GM12801 (cell line): Measurements from ENCODE around the gene CALML6.

ENCODE experiments used
- CTCF ChIP-seq: IDR thresholded peaks from one replicate; pipeline ENCODE4 v1.5.1; 2011; ENCODE audit warnings: control low read depth; ENCODE audit not compliant: insufficient read length; ENCODE audit errors: extremely low read depth

CALML6 gene

GRCh38 chr1:1921901-1922701 lies 7.0 kb downstream of the CALML6 start:
- TF ChIP-seq CTCF = no peak

GRCh38 chr1:1922702-1922955 lies 7.6 kb downstream of the CALML6 start:
- no peak for TF ChIP-seq CTCF

GRCh38 chr1:1922956-1923833 lies 8.1 kb downstream of the CALML6 start:
- TF ChIP-seq CTCF = no peak

GRCh38 chr1:1924386-1924785 lies 9.3 kb downstream of the CALML6 start:
- no peak for TF ChIP-seq CTCF

GRCh38 chr1:1924849-1925248 lies 9.8 kb downstream of the CALML6 start:
- TF ChIP-seq CTCF = no peak

GRCh38 chr1:1925437-1926345 lies 10.6 kb downstream of the CALML6 start:
- TF ChIP-seq CTCF = no peak

GRCh38 chr1:1926346-1926811 lies 11.3 kb downstream of the CALML6 start:
- TF ChIP-seq CTCF = no peak
